ENCODE data around the gene ANKRD49.

ANKRD49 gene

DNA sequence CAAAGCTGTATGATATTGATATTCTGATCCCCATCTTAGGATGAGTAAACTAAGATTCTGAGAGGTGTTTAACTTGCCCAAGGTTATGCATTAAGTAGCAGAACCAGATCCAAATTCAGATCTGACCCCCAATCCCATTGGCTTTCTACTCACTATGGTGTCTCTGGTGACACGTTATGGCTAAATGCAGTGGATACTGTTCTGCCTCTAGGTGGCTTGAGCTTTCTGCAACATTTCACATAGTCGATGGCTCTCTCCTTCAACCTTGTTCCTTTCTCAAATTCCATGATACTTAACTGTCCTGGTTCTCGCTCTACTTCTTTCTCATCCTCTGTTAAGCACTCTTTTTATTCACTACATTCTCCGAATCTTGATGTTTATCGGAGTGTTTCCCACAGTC lies 27.9 kb downstream of the ANKRD49 start:
- no peaks in the 10 kb centered on the region for H3K36me3 ChIP-seq (ENCODE audit: insufficient read depth, insufficient read length, low read length)
- H3K9me3 ChIP-seq (ENCODE audit: insufficient read depth, low read length) = no peaks in the 10 kb centered on the region
- no peak for TF ChIP-seq YY1 (IDR thresholded peaks at IDR 0.05; ENCODE audit: insufficient read depth, insufficient read length)
- H3K9ac ChIP-seq (ENCODE audit: insufficient read length, low read depth) = no peak overlapping the region
- no peak for DNase-seq (ENCODE audit: low read depth, low spot score)
- no peaks in the 10 kb centered on the region for H3K4me1 ChIP-seq (ENCODE audit: insufficient read depth, insufficient read length)
- H3K27me3 ChIP-seq (ENCODE audit: insufficient read depth, insufficient read length) = no peaks in the 10 kb centered on the region
- H3K4me3 ChIP-seq (ENCODE audit: insufficient read length, low read depth) = no peak overlapping the region

DNA sequence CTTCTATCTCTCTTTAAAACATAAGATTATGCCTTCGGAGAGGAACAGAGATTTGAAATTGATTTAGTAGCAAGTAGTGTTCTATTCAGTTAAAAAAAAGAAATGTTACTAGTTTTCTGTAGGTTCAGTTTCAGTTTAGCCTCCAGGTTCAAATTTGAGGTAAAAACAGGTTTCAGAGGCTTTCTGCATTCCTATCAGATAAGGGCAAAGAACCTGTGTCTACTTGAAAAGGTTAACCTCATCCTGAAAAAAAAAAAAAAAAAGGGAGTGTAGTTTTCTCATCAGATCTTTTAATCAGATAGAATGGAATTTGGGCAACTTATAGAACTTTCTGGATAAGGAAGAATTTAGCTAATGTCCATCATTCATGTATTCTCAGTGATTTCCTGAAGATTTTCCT lies 30.6 kb downstream of the ANKRD49 start:
- no peaks in the 10 kb centered on the region for H3K9me3 ChIP-seq (ENCODE audit: insufficient read depth, low read length)
- DNase-seq (ENCODE audit: low read depth, low spot score) = no peak
- no peaks in the 10 kb centered on the region for H3K36me3 ChIP-seq (ENCODE audit: insufficient read depth, insufficient read length, low read length)
- no peaks in the 10 kb centered on the region for H3K4me1 ChIP-seq (ENCODE audit: insufficient read depth, insufficient read length)
- H3K27me3 ChIP-seq (ENCODE audit: insufficient read depth, insufficient read length) = no peaks in the 10 kb centered on the region
- no peak overlapping the region for H3K4me3 ChIP-seq (ENCODE audit: insufficient read length, low read depth)
- TF ChIP-seq ZNF274 (IDR thresholded peaks at IDR 0.05; ENCODE audit: low read depth, low read length) = no peak
- TF ChIP-seq YY1 (IDR thresholded peaks at IDR 0.05; ENCODE audit: insufficient read depth, insufficient read length) = no peak
- TF ChIP-seq SUZ12 (IDR thresholded peaks at IDR 0.05; ENCODE audit: extremely low read depth, insufficient read depth, insufficient read length) = no peak
- H3K9ac ChIP-seq (ENCODE audit: insufficient read length, low read depth) = no peak overlapping the region

DNA sequence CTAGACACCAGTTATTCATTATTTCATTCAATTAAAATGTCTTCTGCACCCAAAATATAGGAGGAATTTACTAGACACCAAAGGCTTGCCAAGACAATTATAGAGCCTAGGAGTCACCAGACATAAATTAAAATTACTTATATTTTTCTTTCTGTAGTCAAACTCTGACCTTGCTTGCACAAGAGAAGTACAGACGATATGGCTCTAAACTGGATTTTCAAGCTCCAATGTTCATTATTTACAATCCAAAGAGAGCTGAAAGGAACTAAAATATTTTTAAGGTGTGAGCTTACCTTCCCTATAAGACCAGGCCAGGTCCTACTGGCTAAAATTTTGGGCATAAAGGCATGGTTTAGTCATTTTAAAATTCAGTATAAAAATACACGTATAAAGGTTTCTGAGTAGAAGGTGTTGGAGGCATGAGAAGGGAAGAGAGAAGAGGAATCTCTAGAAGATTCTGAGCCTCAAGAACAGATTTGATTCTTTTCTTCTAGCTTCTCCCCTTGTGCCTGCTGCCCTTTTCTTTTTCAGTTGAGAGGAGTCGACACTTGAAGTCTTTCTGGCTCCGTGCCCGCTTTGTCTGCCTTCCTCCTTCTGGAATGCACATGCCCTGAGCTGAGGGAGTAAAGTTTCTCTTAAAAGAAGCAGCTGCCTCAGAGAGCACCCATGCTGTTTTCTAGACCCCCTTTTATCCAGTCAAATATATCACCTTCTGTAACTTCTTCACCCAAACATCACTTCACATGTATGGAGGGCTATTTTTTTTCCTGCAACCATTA lies 32.0 kb downstream of the ANKRD49 start:
- no peak overlapping the region for H3K9ac ChIP-seq (ENCODE audit: insufficient read length, low read depth)
- no peaks in the 10 kb centered on the region for H3K9me3 ChIP-seq (ENCODE audit: insufficient read depth, low read length)
- H3K4me1 ChIP-seq (ENCODE audit: insufficient read depth, insufficient read length) = no peaks in the 10 kb centered on the region
- no peak overlapping the region for H3K4me3 ChIP-seq (ENCODE audit: insufficient read length, low read depth)
- TF ChIP-seq ZNF274 (IDR thresholded peaks at IDR 0.05; ENCODE audit: low read depth, low read length) = no peak
- TF ChIP-seq YY1 (IDR thresholded peaks at IDR 0.05; ENCODE audit: insufficient read depth, insufficient read length) = no peak
- no peak for TF ChIP-seq SUZ12 (IDR thresholded peaks at IDR 0.05; ENCODE audit: extremely low read depth, insufficient read depth, insufficient read length)
- H3K36me3 ChIP-seq (ENCODE audit: insufficient read depth, insufficient read length, low read length) = no peaks in the 10 kb centered on the region
- no peaks in the 10 kb centered on the region for H3K27me3 ChIP-seq (ENCODE audit: insufficient read depth, insufficient read length)
- no peak for DNase-seq (ENCODE audit: low read depth, low spot score)

DNA sequence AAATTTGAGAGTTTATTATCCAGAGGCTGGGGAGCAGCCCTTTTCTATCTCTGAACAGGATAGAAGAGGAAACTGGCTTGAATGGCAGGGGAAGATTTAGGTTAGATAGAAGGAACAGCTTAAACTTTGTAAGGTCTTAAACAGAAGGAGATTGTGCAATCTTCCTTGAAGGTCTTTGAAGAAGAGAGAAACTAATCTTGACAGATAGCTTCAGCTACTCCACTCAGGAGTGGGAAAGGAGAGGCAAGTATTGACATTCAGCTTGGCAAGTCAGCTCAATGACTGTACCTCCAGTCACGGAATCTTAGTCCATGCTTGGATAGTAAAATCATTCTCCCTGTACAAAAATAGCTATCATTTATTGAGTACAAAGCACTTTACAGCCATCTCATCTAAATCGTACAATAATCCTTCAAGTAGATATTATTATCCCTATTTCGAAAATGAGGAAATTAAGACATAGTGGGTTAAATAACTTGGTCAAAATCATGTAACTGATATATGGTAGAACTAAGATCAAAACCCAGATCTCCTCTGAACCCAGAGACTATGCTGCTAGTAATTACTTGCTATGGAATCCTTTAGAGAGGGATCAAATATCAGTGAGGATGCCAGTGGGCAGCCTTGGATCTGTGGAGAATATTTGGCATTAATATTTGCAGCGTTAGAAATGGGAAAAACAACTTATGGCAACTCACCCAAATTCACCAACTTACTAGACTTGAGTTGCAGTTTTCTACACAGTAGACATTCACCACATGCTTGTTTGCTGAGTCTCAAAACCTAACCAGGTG lies 33.1 kb downstream of the ANKRD49 start:
- DNase-seq (ENCODE audit: low read depth, low spot score) = no peak
- no peak overlapping the region for H3K4me3 ChIP-seq (ENCODE audit: insufficient read length, low read depth)
- H3K4me1 ChIP-seq (ENCODE audit: insufficient read depth, insufficient read length) = no peaks in the 10 kb centered on the region
- no peak overlapping the region for H3K9ac ChIP-seq (ENCODE audit: insufficient read length, low read depth)
- H3K36me3 ChIP-seq (ENCODE audit: insufficient read depth, insufficient read length, low read length) = no peaks in the 10 kb centered on the region
- TF ChIP-seq ZNF274 (IDR thresholded peaks at IDR 0.05; ENCODE audit: low read depth, low read length) = no peak
- TF ChIP-seq YY1 (IDR thresholded peaks at IDR 0.05; ENCODE audit: insufficient read depth, insufficient read length) = no peak
- TF ChIP-seq SUZ12 (IDR thresholded peaks at IDR 0.05; ENCODE audit: extremely low read depth, insufficient read depth, insufficient read length) = no peak
- H3K27me3 ChIP-seq (ENCODE audit: insufficient read depth, insufficient read length) = no peaks in the 10 kb centered on the region
- H3K9me3 ChIP-seq (ENCODE audit: insufficient read depth, low read length) = no peaks in the 10 kb centered on the region

DNA sequence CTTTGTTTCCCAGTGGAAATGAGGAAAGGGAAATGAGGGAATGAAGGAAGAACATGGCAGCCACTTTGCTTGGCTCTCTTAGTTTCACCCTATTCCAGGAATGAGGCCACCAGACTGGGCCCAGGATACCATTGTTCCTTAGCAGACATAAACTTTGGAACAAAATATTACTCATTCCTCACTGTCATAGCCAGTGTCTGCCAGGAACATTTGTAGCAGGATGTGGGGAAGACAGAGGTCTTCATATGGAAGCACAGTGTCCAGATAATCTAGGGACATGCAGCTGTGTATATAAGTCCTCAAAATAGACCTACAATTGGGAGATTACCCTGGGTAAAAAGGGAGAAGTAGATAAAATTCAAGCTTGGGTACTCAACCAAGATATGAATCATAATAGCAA lies 34.8 kb downstream of the ANKRD49 start:
- no peak overlapping the region for H3K9ac ChIP-seq (ENCODE audit: insufficient read length, low read depth)
- TF ChIP-seq YY1 (IDR thresholded peaks at IDR 0.05; ENCODE audit: insufficient read depth, insufficient read length) (no peak), ZNF274 (IDR thresholded peaks at IDR 0.05; ENCODE audit: low read depth, low read length) (no peak), SUZ12 (IDR thresholded peaks at IDR 0.05; ENCODE audit: extremely low read depth, insufficient read depth, insufficient read length) (no peak)
- DNase-seq (ENCODE audit: low read depth, low spot score) = no peak

DNA sequence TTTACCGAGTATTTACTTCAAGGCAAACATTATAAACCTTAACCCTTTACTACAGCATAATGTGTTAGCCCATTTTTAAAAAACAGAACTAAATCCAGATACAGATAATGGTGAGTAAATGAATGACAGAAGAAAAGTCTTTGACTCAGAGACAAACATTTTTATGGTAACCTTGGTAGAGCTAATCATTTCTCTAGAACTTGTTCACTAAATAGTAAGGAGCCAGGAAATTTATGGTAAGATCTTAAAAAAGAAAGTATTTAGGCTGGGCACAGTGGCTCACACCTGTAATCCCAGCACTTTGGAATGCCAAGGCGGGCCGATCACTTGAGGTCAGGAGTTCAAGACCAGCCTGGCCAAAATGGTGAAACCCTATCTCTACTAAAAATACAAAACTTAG lies 38.4 kb downstream of the ANKRD49 start:
- Histone ChIP-seq H3K27me3 (ENCODE audit: insufficient read depth, insufficient read length) (no peaks in the 10 kb centered on the region), H3K36me3 (ENCODE audit: insufficient read depth, insufficient read length, low read length) (no peaks in the 10 kb centered on the region), H3K9me3 (ENCODE audit: insufficient read depth, low read length) (no peaks in the 10 kb centered on the region), H3K4me1 (ENCODE audit: insufficient read depth, insufficient read length) (no peaks in the 10 kb centered on the region), H3K4me3 (ENCODE audit: insufficient read length, low read depth) (no peak overlapping the region), H3K9ac (ENCODE audit: insufficient read length, low read depth) (no peak overlapping the region)
- DNase-seq (ENCODE audit: low read depth, low spot score) = no peak
- TF ChIP-seq ZNF274 (IDR thresholded peaks at IDR 0.05; ENCODE audit: low read depth, low read length) = no peak

More for the DNA sequence above, 34.8 kb downstream of the ANKRD49 start:
- no peaks in the 10 kb centered on the region for H3K27me3 ChIP-seq (ENCODE audit: insufficient read depth, insufficient read length)
- H3K4me1 ChIP-seq (ENCODE audit: insufficient read depth, insufficient read length) = no peaks in the 10 kb centered on the region
- no peaks in the 10 kb centered on the region for H3K9me3 ChIP-seq (ENCODE audit: insufficient read depth, low read length)
- no peak overlapping the region for H3K4me3 ChIP-seq (ENCODE audit: insufficient read length, low read depth)
- no peaks in the 10 kb centered on the region for H3K36me3 ChIP-seq (ENCODE audit: insufficient read depth, insufficient read length, low read length)

DNA sequence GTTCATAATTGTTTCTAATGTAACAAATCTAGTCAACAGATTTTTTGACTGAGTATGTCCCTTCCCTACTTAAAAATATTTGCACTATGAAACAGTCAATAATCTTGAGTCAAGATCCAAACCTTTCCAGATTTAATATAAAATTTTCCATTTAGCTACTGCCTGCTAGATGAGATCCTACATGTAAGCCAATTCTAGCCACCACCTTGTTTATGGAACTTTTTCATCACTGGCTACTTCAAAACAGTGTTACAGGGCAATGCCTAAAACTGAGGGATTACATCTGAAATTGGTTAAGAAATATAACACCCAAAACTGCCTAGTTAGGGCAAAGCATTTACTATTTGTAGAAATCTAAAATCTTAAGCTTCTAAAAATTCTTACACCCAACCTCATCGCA lies 39.4 kb downstream of the ANKRD49 start:
- TF ChIP-seq ZNF274 (IDR thresholded peaks at IDR 0.05; ENCODE audit: low read depth, low read length) (no peak), SUZ12 (IDR thresholded peaks at IDR 0.05; ENCODE audit: extremely low read depth, insufficient read depth, insufficient read length) (no peak), YY1 (IDR thresholded peaks at IDR 0.05; ENCODE audit: insufficient read depth, insufficient read length) (no peak)
- Histone ChIP-seq H3K9me3 (ENCODE audit: insufficient read depth, low read length) (no peaks in the 10 kb centered on the region), H3K4me1 (ENCODE audit: insufficient read depth, insufficient read length) (no peaks in the 10 kb centered on the region), H3K4me3 (ENCODE audit: insufficient read length, low read depth) (no peak overlapping the region), H3K27me3 (ENCODE audit: insufficient read depth, insufficient read length) (no peaks in the 10 kb centered on the region), H3K9ac (ENCODE audit: insufficient read length, low read depth) (no peak overlapping the region), H3K36me3 (ENCODE audit: insufficient read depth, insufficient read length, low read length) (no peaks in the 10 kb centered on the region)
- DNase-seq (ENCODE audit: low read depth, low spot score) = no peak

Measured in NT2/D1 (cell line).